Stimulated activated naive CD4-positive, alpha-beta T cell (primary cell): ENCODE data around the gene PSG1.
"Not testable (repeated sequence)": the region's sequence is repeated elsewhere in the genome, so short reads cannot be mapped to it uniquely, and the experiment has no call there.

Source experiments
- DNase-seq, 6 experiments: peaks; one replicate each; lab custom pipeline; 2025; lab: John Stamatoyannopoulos, UW

Gene PSG1

GRCh38 chr19:42881279-42881678 lies 1.8 kb upstream of the PSG1 start:
- DNase-seq, result not testable (repeated sequence)

- DNase-seq, result not testable (repeated sequence)
These were observed 1.1 kb upstream of the PSG1 start for GRCh38 chr19:42880621-42881020.

GRCh38 chr19:42876596-42876995 lies 2.9 kb downstream of the PSG1 start:
- not testable (repeated sequence) for DNase-seq

- DNase-seq, result not testable (repeated sequence)
These were observed 3.6 kb downstream of the PSG1 start for GRCh38 chr19:42875881-42876280.

GRCh38 chr19:42874901-42875813 lies 4.4 kb downstream of the PSG1 start:
- DNase-seq, result not testable (repeated sequence)

- not testable (repeated sequence) for DNase-seq
These were observed 5.4 kb downstream of the PSG1 start for GRCh38 chr19:42874136-42874535.

GRCh38 chr19:42872608-42873007 lies 6.9 kb downstream of the PSG1 start:
- DNase-seq, result no peak

- DNase-seq, result no peak
These were observed 22.0 kb downstream of the PSG1 start for GRCh38 chr19:42857544-42857867.

GRCh38 chr19:42856866-42857543 lies 22.5 kb downstream of the PSG1 start:
- DNase-seq, result peak in 1 of 6 experiments; percentile 0

GRCh38 chr19:42854745-42855144 lies 24.8 kb downstream of the PSG1 start:
- DNase-seq, result not testable (repeated sequence)

GRCh38 chr19:42853231-42853630 lies 26.3 kb downstream of the PSG1 start:
- DNase-seq, result not testable (repeated sequence)

- not testable (repeated sequence) for DNase-seq
These were observed 26.7 kb downstream of the PSG1 start for GRCh38 chr19:42852821-42853220.

GRCh38 chr19:42851718-42852280 lies 27.7 kb downstream of the PSG1 start:
- DNase-seq, result not testable (repeated sequence)

- DNase-seq, result no peak
These were observed 28.4 kb downstream of the PSG1 start for GRCh38 chr19:42850981-42851717.

- DNase-seq, result no peak
These were observed 32.9 kb downstream of the PSG1 start for GRCh38 chr19:42846597-42846996.

GRCh38 chr19:42843631-42844030 lies 35.9 kb downstream of the PSG1 start:
- not testable (repeated sequence) for DNase-seq

- DNase-seq, result not testable (repeated sequence)
These were observed 46.6 kb downstream of the PSG1 start for GRCh38 chr19:42832746-42833442.

- DNase-seq, result not testable (repeated sequence)
These were observed 47.4 kb downstream of the PSG1 start for GRCh38 chr19:42832023-42832680.

- DNase-seq, result no peak
These were observed 48.1 kb downstream of the PSG1 start for GRCh38 chr19:42831221-42832019.
